Esophagus squamous epithelium (tissue), 5 donors: ENCODE data around the gene TTYH1. TPM values are rescaled to one million over a fixed set of nuclear protein-coding genes. Genes with fewer than 3 reads are reported as not detected.
A peak's percentile ranks its signal among the peaks of the same experiment; 100 is the strongest.

ENCODE experiments used
- DNase-seq: peaks from one replicate; lab custom pipeline; 2025; lab: John Stamatoyannopoulos, UW
- H3K27ac ChIP-seq, 4 donors: fragments of 200-600 bp; sonication (generic); one replicate each; pipeline ENCODE4 v1.5.1; 2016 to 2019; ENCODE audit warnings: mild to moderate bottlenecking in 1 of 4
- H3K27me3 ChIP-seq, 4 donors: fragments of 200-600 bp; sonication (generic); 1 replicate in 3 of 4; 2 replicates in 1 of 4; pipeline versions ENCODE4 v1.5.1 to v1.6.0; 2017 to 2021; ENCODE audit warnings: antibody characterized with exemption in 1 of 4
- H3K36me3 ChIP-seq, 3 donors: fragments of 200-600 bp; sonication (generic); one replicate each; pipeline ENCODE4 v1.5.1; 2016 to 2019
- H3K4me1 ChIP-seq, 3 donors: fragments of 200-600 bp; sonication (generic); one replicate each; pipeline ENCODE4 v1.5.1; 2017 to 2019
- H3K4me3 ChIP-seq, 4 donors: fragments of 200-600 bp; sonication (generic); 1 replicate in 3 of 4; 2 replicates in 1 of 4; pipeline ENCODE4 v1.5.1; 2016 to 2019; ENCODE audit warnings: mild to moderate bottlenecking in 2 of 4, moderate library complexity in 1 of 4
- H3K9me3 ChIP-seq, 3 donors: fragments of 200-600 bp; sonication (generic); one replicate each; pipeline ENCODE4 v1.5.1; 2016 to 2019
- CTCF ChIP-seq, 6 experiments: fragments of 450-650 bp in 4 of 6; fragments of 200-600 bp in 2 of 6; sonication (generic) in 2 of 6; IDR thresholded peaks; one replicate each; pipeline ENCODE4 v1.5.1; 2016 to 2019; ENCODE audit warnings: antibody characterized with exemption in 6 of 6, mild to moderate bottlenecking in 4 of 6, moderate library complexity in 4 of 6
- POLR2A ChIP-seq, 4 donors: fragments of 450-650 bp; IDR thresholded peaks; one replicate each; pipeline ENCODE4 v1.6.1; 2017; ENCODE audit warnings: antibody characterized with exemption in 4 of 4, mild to moderate bottlenecking in 4 of 4, moderate library complexity in 3 of 4
- WGBS, 2 donors: methylation state at CpG; one replicate each; pipeline ENCODE4 v1.1.5; 2018; 5-methylcytosine and 5-hydroxymethylcytosine counted together
- intact Hi-C: fragments of 100-400 bp; cut with DNase I; formaldehyde crosslinking; loops from one replicate; pipeline ENCODE4 v1.15.0; 2022
- total RNA-seq, 4 donors: library from RNA; depleted of rRNA; stranded (reverse); fragments of >200 nt; gene quantifications; one replicate each; pipeline ENCODE4 v1.1.0, GENCODE V29; 2016
- donor health status: DM: yes; HTN: yes; CAD: no.

The TTYH1 gene
- total RNA-seq, 4 donors from 2014 or later = 0.44 to 4.4 (median 2.0) TPM; not detected in 1

- intact Hi-C loops = no loop called here
- H3K27ac ChIP-seq = no peak overlapping the region
- no peak for DNase-seq
- H3K27me3 ChIP-seq = peaks cover 0 to 67% (median 0%) of the 10 kb centered on the region in 4 donors
- no peaks in the 10 kb centered on the region for H3K36me3 ChIP-seq
- 14 to 21% methylated on average over 3 to 4 of the region's 4 CpGs for WGBS, 2 donors
- H3K4me3 ChIP-seq = no peak overlapping the region
- peak in 2 of 6 experiments; percentile 9 to 35 for TF ChIP-seq CTCF (IDR thresholded peaks at IDR 0.05)
- no peak for TF ChIP-seq POLR2A (IDR thresholded peaks at IDR 0.05)
- peaks cover 0 to 19% (median 4%) of the 10 kb centered on the region in 3 donors for H3K4me1 ChIP-seq
- no peaks in the 10 kb centered on the region for H3K9me3 ChIP-seq
Measured at GRCh38 chr19:54391589-54392061, 23.6 kb upstream of the TTYH1 start.

- WGBS, 2 donors = 70 to 85% methylated on average over 5 of the region's 5 CpGs
- H3K27me3 ChIP-seq = peaks cover 0 to 62% (median 0%) of the 10 kb centered on the region in 4 donors
- DNase-seq = no peak
- no peak for TF ChIP-seq CTCF (IDR thresholded peaks at IDR 0.05)
- no peak for TF ChIP-seq POLR2A (IDR thresholded peaks at IDR 0.05)
- H3K36me3 ChIP-seq = no peaks in the 10 kb centered on the region
- H3K4me3 ChIP-seq = no peak overlapping the region
- intact Hi-C loops = no loop called here
- no peaks in the 10 kb centered on the region for H3K9me3 ChIP-seq
- H3K4me1 ChIP-seq = peaks cover 0 to 19% (median 4%) of the 10 kb centered on the region in 3 donors
- H3K27ac ChIP-seq = no peak overlapping the region
Measured at GRCh38 chr19:54392105-54392504, 23.2 kb upstream of the TTYH1 start.

GRCh38 chr19:54393381-54393780, 21.9 kb upstream of the TTYH1 start:
- H3K27ac ChIP-seq = no peak overlapping the region
- peaks cover 0 to 11% (median under 1%) of the 10 kb centered on the region in 3 donors for H3K4me1 ChIP-seq
- H3K4me3 ChIP-seq = no peak overlapping the region
- DNase-seq = no peak
- TF ChIP-seq CTCF (IDR thresholded peaks at IDR 0.05) (no peak), POLR2A (IDR thresholded peaks at IDR 0.05) (no peak)
- WGBS, 2 donors = 74 to 80% methylated on average over 16 of the region's 16 CpGs
- H3K9me3 ChIP-seq = no peaks in the 10 kb centered on the region
- intact Hi-C loops = no loop called here
- H3K36me3 ChIP-seq = no peaks in the 10 kb centered on the region
- H3K27me3 ChIP-seq = peaks cover 0 to 51% (median 0%) of the 10 kb centered on the region in 4 donors

GRCh38 chr19:54395685-54396084, 19.6 kb upstream of the TTYH1 start:
- intact Hi-C loops = no loop called here
- no peak overlapping the region for H3K27ac ChIP-seq
- DNase-seq = no peak
- no peak overlapping the region for H3K4me3 ChIP-seq
- TF ChIP-seq POLR2A (IDR thresholded peaks at IDR 0.05) (no peak), CTCF (IDR thresholded peaks at IDR 0.05) (no peak)
- H3K36me3 ChIP-seq = no peaks in the 10 kb centered on the region
- H3K9me3 ChIP-seq = no peaks in the 10 kb centered on the region
- peaks cover 0 to 19% (median 0%) of the 10 kb centered on the region in 3 donors for H3K4me1 ChIP-seq
- 49 to 88% methylated on average over 2 to 8 of the region's 8 CpGs for WGBS, 2 donors
- H3K27me3 ChIP-seq = peaks cover 0 to 28% (median 0%) of the 10 kb centered on the region in 4 donors

GRCh38 chr19:54399189-54399588, 16.1 kb upstream of the TTYH1 start:
- no peaks in the 10 kb centered on the region for H3K36me3 ChIP-seq
- H3K4me1 ChIP-seq = peaks cover 0 to 22% (median 0%) of the 10 kb centered on the region in 3 donors
- H3K4me3 ChIP-seq = no peak overlapping the region
- DNase-seq = no peak
- TF ChIP-seq POLR2A (IDR thresholded peaks at IDR 0.05) (no peak), CTCF (IDR thresholded peaks at IDR 0.05) (no peak)
- peak overlapping the region in 3 of 4 donors; percentile 47 to 81 (median 73) for H3K27ac ChIP-seq
- no peaks in the 10 kb centered on the region for H3K9me3 ChIP-seq
- intact Hi-C loops = no loop called here
- WGBS, 2 donors = 23 to 24% methylated on average over 2 of the region's 2 CpGs
- H3K27me3 ChIP-seq = peaks cover 0 to 6% (median 0%) of the 10 kb centered on the region in 4 donors
